Activated CD4-positive, alpha-beta T cell treated with anti-CD3 and anti-CD28 coated beads for 48 hours (primary cell): Measurements from ENCODE around the gene ZNF813.
"Not testable (repeated sequence)": the region's sequence is repeated elsewhere in the genome, so short reads cannot be mapped to it uniquely, and the experiment has no call there.

Source experiments
- DNase-seq: peaks from one replicate; pipeline ENCODE4 v3.0.0-alpha.2; 2020

Gene ZNF813

DNA sequence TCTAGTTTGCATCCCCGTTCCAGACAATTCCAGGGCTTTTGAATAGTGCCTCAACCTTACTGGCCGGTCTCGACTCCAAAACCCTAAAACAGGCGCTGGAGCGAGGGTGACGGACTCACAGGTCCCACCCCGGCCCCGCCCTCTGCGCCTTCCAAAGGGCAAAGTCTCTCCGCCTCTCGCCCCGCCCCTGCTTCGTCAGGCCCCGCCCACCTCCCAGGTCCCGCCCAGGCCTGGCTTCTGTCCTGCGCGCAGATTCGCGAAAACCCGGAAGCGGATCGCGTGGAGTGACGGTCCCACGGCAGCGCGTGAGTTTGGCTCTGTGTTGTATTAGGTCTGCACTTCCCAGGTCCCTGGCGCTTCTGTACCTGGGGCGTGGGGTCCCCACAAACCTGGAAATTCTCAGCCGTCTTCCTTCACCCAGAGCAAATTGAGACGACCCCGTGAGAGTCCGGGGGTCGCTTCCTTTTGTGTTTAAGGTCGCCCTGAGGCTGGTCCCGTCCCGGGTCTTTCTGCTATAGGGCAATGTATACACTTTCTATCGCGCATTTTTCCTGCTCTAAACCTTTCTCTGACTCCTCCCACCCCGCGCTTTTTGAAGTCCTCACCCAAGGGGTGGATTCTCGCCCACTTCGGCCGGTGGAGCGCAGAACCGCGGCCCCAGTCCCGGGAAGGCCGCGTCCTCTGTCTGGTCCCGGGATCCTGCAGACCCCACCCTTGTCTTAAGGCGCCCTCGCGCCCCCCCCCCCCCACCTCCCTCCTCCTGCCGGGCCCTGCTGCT lies at the start of gene ZNF813:
ZNF813 (plus strand) TSS at position 249 of the 778 bp plus-strand sequence. CDS start 16,090 bp downstream, outside the sequence.
- DNase-seq: peak; percentile 96

- not testable (repeated sequence) for DNase-seq
Observed at GRCh38 chr19:53420520-53421315, 46.8 kb upstream of the ZNF813 start.

GRCh38 chr19:53422551-53422950 lies 45.0 kb upstream of the ZNF813 start:
- DNase-seq: no peak

DNA sequence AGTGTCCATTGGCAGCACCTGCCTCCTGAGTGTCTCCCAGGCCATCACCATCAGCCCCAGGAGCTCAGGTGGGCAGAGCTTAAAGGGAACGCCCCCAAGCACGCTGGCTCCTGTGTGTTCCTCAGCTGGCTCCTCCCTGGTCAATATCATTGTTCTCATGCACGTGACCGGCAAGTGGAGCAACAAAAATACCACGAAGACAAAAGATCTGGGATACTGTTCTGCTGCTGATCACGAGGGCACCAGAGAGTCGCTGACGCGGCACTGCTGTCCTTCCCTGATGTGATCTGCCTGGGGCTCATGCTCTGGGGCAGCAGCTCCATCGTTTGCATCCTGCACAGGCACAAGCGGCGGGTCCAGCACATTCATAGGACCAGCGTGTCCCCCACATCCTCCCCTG lies 44.5 kb upstream of the ZNF813 start:
- DNase-seq: not testable (repeated sequence)

GRCh38 chr19:53423680-53424079 lies 43.9 kb upstream of the ZNF813 start:
- not testable (repeated sequence) for DNase-seq

GRCh38 chr19:53424968-53425597 lies 42.5 kb upstream of the ZNF813 start:
- peak; percentile 77 for DNase-seq

GRCh38 chr19:53431399-53432087 lies 36.0 kb upstream of the ZNF813 start, which contains the start of gene ZNF761:
TSS of gene ZNF761 (plus strand) at chr19:53431984. CDS start at chr19:53447269, 15,285 bp downstream.
- peak; percentile 98 for DNase-seq

- DNase-seq: peak; percentile 42
Observed at GRCh38 chr19:53432088-53432661, 35.4 kb upstream of the ZNF813 start.

DNA sequence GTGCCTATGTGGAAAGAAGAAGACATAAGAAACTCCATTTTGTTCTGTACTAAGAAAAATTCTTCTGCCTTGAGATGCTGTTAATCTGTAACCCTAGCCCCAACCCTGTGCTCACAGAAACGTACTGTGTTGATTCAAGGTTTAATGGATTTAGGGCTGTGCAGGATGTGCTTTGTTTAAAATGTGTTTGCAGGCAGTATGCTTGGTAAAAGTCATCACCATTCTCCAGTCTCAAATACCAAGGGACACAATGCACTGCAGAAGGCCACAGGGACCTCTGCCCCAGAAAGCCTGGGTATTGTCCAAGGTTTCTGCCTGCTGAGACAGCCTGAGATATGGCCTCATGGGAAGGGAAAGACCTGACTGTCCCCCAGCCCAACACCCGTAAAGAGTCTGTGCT lies 23.7 kb upstream of the ZNF813 start:
- not testable (repeated sequence) for DNase-seq

DNA sequence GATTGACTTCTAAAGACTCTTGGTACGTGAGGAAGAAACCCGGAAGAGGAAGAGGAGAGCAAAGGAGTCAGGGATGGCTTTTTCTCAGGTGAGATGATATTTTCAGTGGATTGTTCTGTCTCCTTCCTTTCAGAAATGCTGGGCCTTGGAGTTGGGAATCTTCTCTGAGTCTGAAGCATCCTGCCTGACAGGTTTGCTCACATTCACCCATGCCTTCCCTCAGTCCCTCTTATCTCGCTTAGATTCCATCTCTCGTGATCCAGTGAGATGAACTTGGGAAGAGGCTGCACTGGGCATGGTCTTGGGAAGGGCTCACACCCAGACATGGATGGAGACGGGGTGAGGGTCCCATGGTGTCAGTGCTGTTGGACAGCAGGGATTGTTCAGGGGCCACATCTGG lies 20.3 kb upstream of the ZNF813 start:
- not testable (repeated sequence) for DNase-seq

DNA sequence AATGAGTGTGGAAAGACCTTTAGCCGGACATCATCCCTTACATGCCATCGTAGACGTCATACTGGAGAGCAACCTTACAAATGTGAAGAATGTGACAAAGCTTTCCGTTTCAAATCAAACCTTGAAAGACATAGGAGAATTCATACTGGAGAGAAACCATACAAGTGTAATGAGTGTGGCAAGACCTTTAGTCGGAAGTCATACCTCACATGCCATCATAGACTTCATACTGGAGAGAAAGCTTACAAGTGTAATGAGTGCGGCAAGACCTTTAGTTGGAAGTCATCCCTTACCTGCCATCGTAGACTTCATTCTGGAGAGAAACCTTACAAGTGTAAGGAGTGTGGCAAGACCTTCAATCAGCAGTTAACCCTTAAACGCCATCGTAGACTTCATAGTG lies 11.7 kb upstream of the ZNF813 start:
- DNase-seq: no peak

- not testable (repeated sequence) for DNase-seq
Observed at GRCh38 chr19:53460131-53460721, 7.3 kb upstream of the ZNF813 start.

GRCh38 chr19:53461866-53462265 lies 5.7 kb upstream of the ZNF813 start:
- DNase-seq: no peak

- no peak for DNase-seq
Observed at GRCh38 chr19:53462861-53463260, 4.7 kb upstream of the ZNF813 start.

DNA sequence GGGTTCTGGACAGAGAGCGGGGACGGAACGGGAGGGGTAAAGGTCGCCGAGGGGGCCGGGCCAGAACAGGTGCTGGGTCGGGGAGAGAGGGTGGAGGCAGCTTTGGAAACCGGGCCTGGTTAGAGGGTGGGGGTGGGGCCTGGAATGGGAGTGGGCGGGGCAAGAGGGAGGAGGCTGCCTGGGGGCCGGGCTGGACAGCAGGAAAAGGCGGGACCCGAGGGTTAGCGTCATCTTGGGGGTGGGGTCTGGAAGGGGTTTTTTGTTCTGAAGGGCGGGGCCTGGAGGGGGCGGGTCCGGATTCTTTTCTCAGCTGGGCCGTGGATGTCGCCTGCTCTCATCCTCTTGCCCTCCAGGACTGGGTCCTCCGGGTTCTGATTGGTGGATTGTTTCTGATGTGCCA lies 4.3 kb upstream of the ZNF813 start:
- DNase-seq: peak; percentile 43

GRCh38 chr19:53466726-53467484 lies 628 bp upstream of the ZNF813 start:
- peak; percentile 4 for DNase-seq

DNA sequence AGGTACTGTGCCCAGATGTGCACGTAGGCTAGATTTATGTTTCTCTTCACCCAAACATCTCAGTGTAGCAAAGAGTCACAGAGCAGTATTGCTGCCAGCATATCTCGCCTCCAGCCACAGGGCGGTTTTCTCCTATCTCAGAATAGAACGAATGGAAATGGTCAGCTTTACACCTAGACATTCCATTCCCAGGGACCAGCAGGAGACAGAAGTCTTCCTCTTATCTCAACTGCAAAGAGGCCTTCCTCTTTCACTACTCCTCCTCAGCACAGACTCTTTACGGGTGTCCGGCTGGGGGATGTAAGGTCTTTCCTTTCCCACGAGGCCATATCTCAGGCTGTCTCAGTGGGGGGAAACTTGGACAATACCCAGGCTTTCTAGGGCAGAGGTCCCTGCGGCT lies 1.1 kb downstream of the ZNF813 start:
- not testable (repeated sequence) for DNase-seq

DNA sequence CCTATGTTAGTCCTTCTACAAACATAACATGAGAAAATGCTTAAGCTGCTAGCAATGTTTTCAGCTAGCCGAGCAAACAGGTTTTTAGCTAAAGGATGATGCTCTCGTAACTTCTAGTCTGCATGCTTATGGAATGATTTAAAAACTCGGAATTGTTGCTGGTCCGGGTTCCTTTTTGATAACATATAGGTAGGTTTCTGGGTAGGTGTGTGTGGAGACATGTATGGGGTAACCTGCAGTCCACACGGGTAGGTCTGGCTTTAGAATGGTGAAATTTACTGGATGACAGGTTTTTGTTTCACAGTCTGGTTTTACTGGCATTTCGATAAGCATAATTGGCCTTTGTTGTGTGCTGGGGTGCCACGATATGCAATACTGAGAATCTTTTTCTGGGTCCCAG lies 4.4 kb downstream of the ZNF813 start:
- DNase-seq: no peak

DNA sequence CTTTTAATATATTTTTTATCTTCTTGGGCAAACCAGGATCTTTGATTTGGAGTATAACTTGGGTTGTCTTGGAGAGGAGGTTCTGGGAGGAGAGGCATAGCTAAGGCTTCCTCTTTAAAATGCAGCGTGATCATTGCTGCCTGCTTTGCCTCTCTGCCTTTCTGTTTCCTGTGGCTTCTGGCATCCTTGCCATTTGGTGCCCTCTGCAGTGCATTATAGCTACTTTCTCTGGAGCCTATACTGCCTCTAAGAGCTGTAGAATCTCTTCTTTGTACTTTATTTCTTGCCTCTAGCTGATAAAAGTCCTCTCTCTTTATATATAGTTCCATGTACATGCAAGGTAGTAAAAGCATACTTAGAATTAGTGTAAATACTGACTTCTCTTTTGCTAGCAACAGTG lies 7.3 kb downstream of the ZNF813 start:
- DNase-seq: not testable (repeated sequence)

DNA sequence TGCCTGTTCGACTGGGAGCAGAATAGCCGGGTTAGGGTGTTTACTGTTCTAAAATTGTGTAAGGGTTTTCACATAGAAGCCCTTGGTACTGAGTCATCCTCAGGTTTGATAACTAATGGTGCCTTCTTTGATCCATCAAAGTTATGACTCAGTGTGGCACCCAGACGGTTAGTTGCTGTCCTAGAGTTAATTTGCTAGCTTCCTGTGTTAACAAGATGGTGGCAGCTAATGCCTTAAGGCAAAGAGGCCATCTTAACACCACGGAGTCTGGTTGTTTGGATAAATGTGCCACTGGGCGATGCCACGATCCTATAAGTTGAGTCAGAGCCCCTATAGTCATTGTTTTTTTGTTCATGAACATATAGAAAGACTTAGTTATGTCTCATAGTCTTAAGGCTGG lies 7.9 kb downstream of the ZNF813 start:
- DNase-seq: not testable (repeated sequence)

- DNase-seq: not testable (repeated sequence)
Observed at GRCh38 chr19:53483751-53484150, 16.2 kb downstream of the ZNF813 start.
